Measurements from ENCODE around the gene DIABLO.
"Not testable (repeated sequence)": the region's sequence is repeated elsewhere in the genome, so short reads cannot be mapped to it uniquely, and the experiment has no call there.

- TF ChIP-seq CTCF, POLR2A (IDR thresholded peaks at IDR 0.05): not testable (repeated sequence)
Observed at GRCh38 chr12:122176473-122176872, 49.4 kb downstream of the DIABLO start.

All from Peyer's patch (tissue), 4 donors.